Measurements from ENCODE around the gene TENM4. TPM values are rescaled to one million over a fixed set of nuclear protein-coding genes. Genes with fewer than 3 reads are reported as not detected.

TENM4 gene
- total RNA-seq, 4 donors from 2014 or later = 7.7 to 39.3 (median 16.1) TPM

- TF ChIP-seq POLR2A (IDR thresholded peaks at IDR 0.05) (no peak), CTCF (IDR thresholded peaks at IDR 0.05) (no peak)
- WGBS, 2 donors = 87 to 91% methylated on average over 8 of the region's 8 CpGs
- peaks cover 0 to 58% (median 0%) of the 10 kb centered on the region in 3 donors for H3K36me3 ChIP-seq
- H3K27me3 ChIP-seq = no peaks in the 10 kb centered on the region
- H3K4me1 ChIP-seq = no peaks in the 10 kb centered on the region
- H3K27ac ChIP-seq = no peak overlapping the region
- intact Hi-C loops (cut with DNase I) = no loop called here
- no peak overlapping the region for H3K4me3 ChIP-seq
- no peak for DNase-seq
- H3K9me3 ChIP-seq = no peaks in the 10 kb centered on the region
Measured at GRCh38 chr11:78704811-78705210, 736.0 kb downstream of the TENM4 start.

DNA sequence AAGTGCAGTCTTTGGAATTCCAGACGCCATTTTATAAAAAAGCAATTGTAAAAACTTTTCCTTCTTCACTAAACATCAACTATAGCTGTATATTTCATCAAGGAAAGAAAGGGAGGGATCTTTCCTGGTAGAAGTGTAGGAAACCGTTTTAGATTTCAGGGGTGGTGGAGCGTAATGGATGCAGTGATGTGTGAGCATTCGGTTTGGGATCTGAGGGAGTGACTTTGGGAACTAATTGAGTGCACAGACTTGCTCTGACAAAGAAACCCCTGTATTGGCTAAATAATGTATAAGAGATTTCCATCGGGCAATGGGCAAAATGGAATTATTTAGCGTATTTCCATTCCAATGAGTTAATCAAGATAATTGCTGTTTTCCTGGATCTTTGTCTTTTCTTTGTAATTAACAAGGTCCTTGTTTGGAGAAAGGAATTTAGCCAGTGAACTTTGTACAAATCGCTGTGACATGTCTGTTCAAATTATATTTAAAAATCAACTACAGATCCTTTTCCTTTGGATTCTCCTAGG, 741.2 kb downstream of the TENM4 start:
- Histone ChIP-seq H3K4me3 (no peak overlapping the region), H3K4me1 (peaks cover 0 to 6% (median 0%) of the 10 kb centered on the region in 3 donors), H3K36me3 (peaks cover 0 to 28% (median 0%) of the 10 kb centered on the region in 3 donors), H3K9me3 (no peaks in the 10 kb centered on the region), H3K27ac (no peak overlapping the region), H3K27me3 (no peaks in the 10 kb centered on the region)
- no peak for DNase-seq
- intact Hi-C loops (cut with DNase I) = no loop called here
- TF ChIP-seq POLR2A (IDR thresholded peaks at IDR 0.05) (no peak), CTCF (IDR thresholded peaks at IDR 0.05) (no peak)
- 84 to 90% methylated on average over 7 of the region's 7 CpGs for WGBS, 2 donors

DNA sequence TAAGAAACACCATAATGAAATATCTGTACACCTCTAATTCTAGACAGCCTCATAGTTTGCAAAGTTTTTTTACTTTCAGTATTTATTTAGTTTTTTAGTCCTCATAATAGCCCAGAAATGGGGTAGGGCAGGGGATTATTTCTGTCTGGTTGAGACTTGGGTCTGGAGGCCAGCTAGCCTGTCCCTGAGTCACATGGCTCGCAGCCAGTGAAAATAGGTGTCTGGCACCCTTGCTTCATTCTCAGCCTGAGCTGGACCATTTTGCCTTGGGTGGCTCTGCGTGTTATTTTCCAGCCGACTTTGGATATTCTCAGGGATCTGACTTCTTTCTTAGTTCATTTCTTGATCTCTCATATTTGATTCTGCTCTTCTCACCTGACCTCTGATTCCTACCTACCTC, 742.2 kb downstream of the TENM4 start:
- 48 to 80% methylated on average over 3 of the region's 3 CpGs for WGBS, 2 donors
- no peak for DNase-seq
- peaks cover 0 to 6% (median 0%) of the 10 kb centered on the region in 3 donors for H3K4me1 ChIP-seq
- intact Hi-C loops (cut with DNase I) = no loop called here
- H3K4me3 ChIP-seq = no peak overlapping the region
- H3K27me3 ChIP-seq = no peaks in the 10 kb centered on the region
- no peaks in the 10 kb centered on the region for H3K9me3 ChIP-seq
- H3K27ac ChIP-seq = no peak overlapping the region
- peaks cover 0 to 25% (median 0%) of the 10 kb centered on the region in 3 donors for H3K36me3 ChIP-seq
- TF ChIP-seq CTCF (IDR thresholded peaks at IDR 0.05) = no peak

GRCh38 chr11:78696177-78696576, 744.7 kb downstream of the TENM4 start:
- no peaks in the 10 kb centered on the region for H3K9me3 ChIP-seq
- intact Hi-C loops (cut with DNase I) = no loop called here
- DNase-seq = no peak
- H3K4me3 ChIP-seq = no peak overlapping the region
- WGBS, 2 donors = 73 to 85% methylated on average over 6 to 7 of the region's 7 CpGs
- no peak overlapping the region for H3K27ac ChIP-seq
- peaks cover 0 to 6% (median 0%) of the 10 kb centered on the region in 3 donors for H3K4me1 ChIP-seq
- peaks cover 0 to 8% (median 0%) of the 10 kb centered on the region in 3 donors for H3K36me3 ChIP-seq
- H3K27me3 ChIP-seq = no peaks in the 10 kb centered on the region
- TF ChIP-seq CTCF (IDR thresholded peaks at IDR 0.05) = no peak
- no peak for TF ChIP-seq POLR2A (IDR thresholded peaks at IDR 0.05)

DNA sequence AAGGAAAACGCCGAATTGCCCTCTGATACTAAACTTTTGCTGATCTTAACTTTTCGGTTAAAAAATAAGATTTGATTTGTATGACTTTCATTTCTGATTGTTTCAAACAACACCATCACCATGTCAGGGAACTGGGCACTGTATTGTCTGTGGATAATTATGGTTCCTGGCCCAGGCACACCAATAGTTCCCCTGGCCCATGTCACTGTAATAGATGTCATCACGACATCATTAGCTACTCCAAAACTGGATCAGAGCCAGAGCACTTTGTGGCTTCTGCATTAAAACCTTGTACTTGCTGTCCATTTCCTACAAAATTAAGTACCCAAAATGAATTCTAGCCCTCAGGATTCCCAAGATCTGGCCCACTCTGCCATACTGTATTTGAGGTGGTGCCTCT, 746.7 kb downstream of the TENM4 start:
- TF ChIP-seq POLR2A (IDR thresholded peaks at IDR 0.05) (no peak), CTCF (IDR thresholded peaks at IDR 0.05) (no peak)
- H3K36me3 ChIP-seq = peaks cover 0 to 4% (median 0%) of the 10 kb centered on the region in 3 donors
- intact Hi-C loops (cut with DNase I) = no loop called here
- whole genome bisulfite sequencing, 2 donors = 86 to 87% methylated on average over 4 of the region's 4 CpGs
- no peaks in the 10 kb centered on the region for H3K27me3 ChIP-seq
- DNase-seq = no peak
- peaks cover 0 to 6% (median 0%) of the 10 kb centered on the region in 3 donors for H3K4me1 ChIP-seq
- H3K4me3 ChIP-seq = no peak overlapping the region
- no peaks in the 10 kb centered on the region for H3K9me3 ChIP-seq
- no peak overlapping the region for H3K27ac ChIP-seq
